ENCODE measurements around the gene GLI3. TPM values are rescaled to one million over a fixed set of nuclear protein-coding genes. Genes with fewer than 3 reads are reported as not detected.

GLI3 gene
- total RNA-seq, 1 donor from 2014 or later = 7.3 TPM

- Histone ChIP-seq H3K4me3 (ENCODE audit: low read depth, low read length) (no peak overlapping the region), H3K27me3 (ENCODE audit: control insufficient read depth, insufficient read depth, low read length) (no peaks in the 10 kb centered on the region), H3K36me3 (ENCODE audit: control insufficient read depth, insufficient read depth, low read length) (no peaks in the 10 kb centered on the region)
- no peak for TF ChIP-seq CTCF (IDR thresholded peaks at IDR 0.05; ENCODE audit: insufficient read depth, low read length, poor library complexity, severe bottlenecking)
- no peak for DNase-seq (ENCODE audit: low read depth)
These were observed 314.6 kb downstream of the GLI3 start for GRCh38 chr7:41922373-41922772.

DNA sequence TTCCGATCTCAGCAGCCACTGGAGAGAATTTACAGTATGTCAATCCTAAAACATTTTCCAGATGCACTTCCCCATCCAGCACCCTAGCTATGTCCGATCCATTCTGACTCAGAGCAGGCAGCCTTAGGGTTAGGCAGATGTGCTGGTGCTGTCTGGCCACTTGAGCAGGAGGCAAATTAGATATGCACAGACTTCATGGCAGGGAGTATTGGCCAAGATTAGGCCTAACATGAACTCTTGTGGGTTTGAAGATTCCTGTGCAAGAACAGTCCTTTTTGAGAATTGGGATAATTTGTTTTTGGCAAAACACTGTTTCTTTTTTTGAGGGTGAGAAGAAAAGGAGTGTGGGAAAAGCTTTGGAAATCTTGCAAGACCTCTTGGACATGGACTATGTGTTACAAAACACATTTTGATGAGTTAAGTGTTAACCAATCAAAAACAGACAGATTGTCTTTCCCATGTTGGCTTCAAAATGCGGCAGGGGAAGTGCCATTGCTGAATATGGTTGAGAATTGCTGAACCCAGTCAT is 315.5 kb downstream of the GLI3 start:
- no peak for TF ChIP-seq CTCF (IDR thresholded peaks at IDR 0.05; ENCODE audit: insufficient read depth, low read length, poor library complexity, severe bottlenecking)
- no peaks in the 10 kb centered on the region for H3K27me3 ChIP-seq (ENCODE audit: control insufficient read depth, insufficient read depth, low read length)
- DNase-seq (ENCODE audit: low read depth) = no peak
- H3K4me3 ChIP-seq (ENCODE audit: low read depth, low read length) = no peak overlapping the region
- H3K36me3 ChIP-seq (ENCODE audit: control insufficient read depth, insufficient read depth, low read length) = no peaks in the 10 kb centered on the region

DNA sequence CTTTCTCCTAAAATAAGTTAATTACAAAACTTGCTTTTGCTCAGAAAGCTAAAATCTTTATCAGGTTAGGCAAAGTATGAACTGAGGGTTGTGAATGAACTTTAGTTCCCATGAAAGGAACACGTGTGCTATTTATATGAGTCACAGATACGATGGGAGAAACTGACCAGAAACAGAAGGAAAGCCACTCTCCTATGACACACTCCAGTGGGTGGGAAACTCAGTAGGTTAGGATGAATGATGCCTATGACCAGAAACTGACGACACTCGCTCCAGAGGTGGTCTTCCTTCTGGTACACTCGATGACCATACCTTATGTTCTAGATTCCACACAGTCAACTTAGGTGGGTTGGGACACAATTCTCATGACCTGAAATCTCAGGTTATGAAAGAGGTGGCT is 318.4 kb downstream of the GLI3 start:
- TF ChIP-seq CTCF (IDR thresholded peaks at IDR 0.05; ENCODE audit: insufficient read depth, low read length, poor library complexity, severe bottlenecking) = no peak
- peak; percentile 60 for DNase-seq (ENCODE audit: low read depth)
- Histone ChIP-seq H3K27me3 (ENCODE audit: control insufficient read depth, insufficient read depth, low read length) (no peaks in the 10 kb centered on the region), H3K4me3 (ENCODE audit: low read depth, low read length) (no peak overlapping the region), H3K36me3 (ENCODE audit: control insufficient read depth, insufficient read depth, low read length) (no peaks in the 10 kb centered on the region)

DNA sequence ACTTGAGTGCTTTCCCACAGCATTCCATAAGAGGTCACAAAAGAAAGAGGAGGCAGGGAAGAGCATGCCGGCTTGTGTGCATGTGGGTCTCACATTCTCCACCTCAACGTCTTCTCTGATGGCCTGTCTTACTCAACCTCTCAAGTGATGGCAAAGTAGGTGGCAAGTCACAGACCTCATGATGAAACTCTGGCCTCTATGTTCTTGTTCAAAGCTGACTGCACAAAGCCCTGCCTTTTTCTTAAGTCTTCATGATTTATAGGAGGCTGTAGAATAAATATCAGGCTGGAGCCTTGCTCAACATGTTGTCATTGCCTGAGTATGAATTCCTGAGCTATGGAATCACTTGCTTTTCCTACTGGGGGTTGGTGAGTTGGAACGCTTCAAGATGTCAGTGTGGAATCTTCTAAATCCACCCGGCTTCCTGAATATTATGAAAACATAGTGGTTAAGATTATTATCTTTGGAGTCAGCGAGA is 320.5 kb downstream of the GLI3 start:
- no peak for TF ChIP-seq CTCF (IDR thresholded peaks at IDR 0.05; ENCODE audit: insufficient read depth, low read length, poor library complexity, severe bottlenecking)
- H3K27me3 ChIP-seq (ENCODE audit: control insufficient read depth, insufficient read depth, low read length) = no peaks in the 10 kb centered on the region

DNA sequence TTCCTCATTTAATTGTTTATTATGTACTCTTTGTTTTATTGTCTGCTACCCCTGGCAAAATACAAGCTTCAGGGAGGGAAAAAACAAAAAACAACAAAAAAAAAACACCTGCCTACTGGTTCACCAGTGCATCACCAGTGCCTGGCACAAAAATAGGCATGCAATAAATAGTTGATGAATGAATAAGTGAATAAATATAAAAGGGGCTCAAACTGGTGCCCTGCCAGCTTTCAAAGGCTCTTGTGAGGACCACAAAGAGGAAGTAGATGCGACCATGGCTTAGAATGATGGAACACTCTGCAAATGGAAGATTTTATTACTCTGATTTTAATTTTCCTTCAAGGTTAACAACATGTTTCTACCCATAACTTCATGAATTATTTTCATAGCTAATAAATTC is 321.1 kb downstream of the GLI3 start:
- H3K36me3 ChIP-seq (ENCODE audit: control insufficient read depth, insufficient read depth, low read length) = no peaks in the 10 kb centered on the region
- H3K4me3 ChIP-seq (ENCODE audit: low read depth, low read length) = no peak overlapping the region
- no peaks in the 10 kb centered on the region for H3K27me3 ChIP-seq (ENCODE audit: control insufficient read depth, insufficient read depth, low read length)
- no peak for TF ChIP-seq CTCF (IDR thresholded peaks at IDR 0.05; ENCODE audit: insufficient read depth, low read length, poor library complexity, severe bottlenecking)
- DNase-seq (ENCODE audit: low read depth) = no peak

More for the DNA sequence above, 320.5 kb downstream of the GLI3 start:
- no peaks in the 10 kb centered on the region for H3K36me3 ChIP-seq (ENCODE audit: control insufficient read depth, insufficient read depth, low read length)
- no peak overlapping the region for H3K4me3 ChIP-seq (ENCODE audit: low read depth, low read length)
- DNase-seq (ENCODE audit: low read depth) = peak; percentile 99
